HepG2 (cell line): Measurements from ENCODE around the gene TDP2. TPM values are rescaled to one million over a fixed set of nuclear protein-coding genes. Genes with fewer than 3 reads are reported as not detected.
A peak's percentile ranks its signal among the peaks of the same experiment; 100 is the strongest.

Experiments used
- AGO2 ChIP-seq: fragments of 200-400 bp; formaldehyde crosslinking; optimal IDR thresholded peaks from 2 replicates; pipeline ENCODE3; 2017; ENCODE audit warnings: mild to moderate bottlenecking, low read depth, low read length, moderate library complexity
- HNRNPH1 ChIP-seq: fragments of 200-400 bp; formaldehyde crosslinking; optimal IDR thresholded peaks from 2 replicates; pipeline ENCODE3; 2017; ENCODE audit warnings: mild to moderate bottlenecking, low read depth, low read length
- MED1 ChIP-seq: sonication (generic); formaldehyde crosslinking; IDR thresholded peaks from 2 replicates; pipeline ENCODE4 v1.4.0; 2020; ENCODE audit warnings: missing genetic modification reagents
- MEF2D ChIP-seq: sonication (generic); formaldehyde crosslinking; IDR thresholded peaks from 2 replicates; pipeline ENCODE4 v1.5.1; 2020; ENCODE audit warnings: mild to moderate bottlenecking, missing genetic modification reagents
- NCOR1 ChIP-seq: fragments of 200-600 bp; sonication (generic); IDR thresholded peaks from 2 replicates; pipeline ENCODE4 v1.7.0; 2017; ENCODE audit warnings: antibody characterized with exemption, low read length, borderline replicate concordance
- NFIC ChIP-seq: IDR thresholded peaks from 2 replicates; pipeline ENCODE4 v1.6.1; 2012; ENCODE audit warnings: mild to moderate bottlenecking, low read length, inconsistent platforms
- PHB2 ChIP-seq: fragments of 450-650 bp; IDR thresholded peaks from 2 replicates; pipeline ENCODE4 v1.6.1; 2018; ENCODE audit not compliant: partially characterized antibody
- PPARG ChIP-seq: conservative IDR thresholded peaks from 2 replicates; pipeline ENCODE4 v1.6.1; 2016; ENCODE audit warnings: missing biosample characterization, missing genetic modification reagents
- RBFOX2 ChIP-seq: fragments of 200-400 bp; formaldehyde crosslinking; IDR thresholded peaks from 2 replicates; pipeline ENCODE4 v1.6.1; 2017; ENCODE audit warnings: low read depth, mild to moderate bottlenecking, low read length
- TBX3 ChIP-seq: fragments of 450-650 bp; IDR thresholded peaks from 2 replicates; pipeline ENCODE4 v1.6.1; 2017; ENCODE audit warnings: antibody characterized with exemption, mild to moderate bottlenecking, inconsistent platforms, borderline replicate concordance
- ZC3H13 ChIP-seq: sonication (generic); formaldehyde crosslinking; IDR thresholded peaks from 2 replicates; pipeline ENCODE4 v1.8.1; 2023; ENCODE audit warnings: mild to moderate bottlenecking, missing genetic modification reagents, moderate library complexity
- ZNF121 ChIP-seq: sonication (generic); formaldehyde crosslinking; IDR thresholded peaks from 2 replicates; pipeline ENCODE4 v1.5.0; 2020; ENCODE audit warnings: mild to moderate bottlenecking, missing genetic modification reagents
- ZNF44 ChIP-seq: sonication (generic); formaldehyde crosslinking; IDR thresholded peaks from 2 replicates; pipeline ENCODE4 v1.5.1; 2020; ENCODE audit warnings: mild to moderate bottlenecking, missing genetic modification reagents
- ZNF550 ChIP-seq: sonication (generic); formaldehyde crosslinking; IDR thresholded peaks from 2 replicates; pipeline ENCODE4 v1.4.0; 2020; ENCODE audit warnings: mild to moderate bottlenecking, missing genetic modification reagents, borderline replicate concordance
- ZNF660 ChIP-seq: sonication (generic); formaldehyde crosslinking; IDR thresholded peaks from 2 replicates; pipeline ENCODE4 v1.5.1; 2020; ENCODE audit warnings: mild to moderate bottlenecking, low read depth, missing genetic modification reagents, borderline replicate concordance
- ZNF839 ChIP-seq: sonication (generic); formaldehyde crosslinking; IDR thresholded peaks from 2 replicates; pipeline ENCODE4 v1.4.0; 2020; ENCODE audit warnings: missing genetic modification reagents, mild to moderate bottlenecking, borderline replicate concordance
- polyA plus RNA-seq, 8 experiments: library from polyadenylated mRNA; depleted of rRNA in 3 of 8; stranded (reverse) in 7 of 8; unstranded in 1 of 8; fragments of >200 nt; fragmentation: Illumina TruSeq in 4 of 8; extraction: Trizol in 4 of 8; gene quantifications; 2 replicates each; pipeline versions ENCODE4 v1.2.1 to v1.2.3, GENCODE V29; 2011 to 2016; ENCODE audit warnings: low read depth in 4 of 8, missing spikeins in 1 of 8, mixed read lengths in 1 of 8; ENCODE audit not compliant: insufficient read depth in 1 of 8
- total RNA-seq, 5 experiments: library from RNA; depleted of rRNA; stranded (reverse); fragments of >200 nt; fragmentation: Illumina TruSeq; extraction: Trizol; gene quantifications; 2 replicates each; pipeline ENCODE4 v1.2.3, GENCODE V29; 2016; ENCODE audit warnings: low read depth in 1 of 5
- TF ChIP-seq, protein P1 (sequence below): sonication (generic); formaldehyde crosslinking; conservative IDR thresholded peaks from 2 replicates; pipeline ENCODE4 v1.8.1; 2023; ENCODE audit warnings: missing genetic modification reagents

Gene TDP2
- total and polyA plus RNA-seq, 2 of the 13 experiments (the other 11 are each of a cell fraction or from before 2014, with no cell fraction given): 30.5 to 42.6 TPM

DNA sequence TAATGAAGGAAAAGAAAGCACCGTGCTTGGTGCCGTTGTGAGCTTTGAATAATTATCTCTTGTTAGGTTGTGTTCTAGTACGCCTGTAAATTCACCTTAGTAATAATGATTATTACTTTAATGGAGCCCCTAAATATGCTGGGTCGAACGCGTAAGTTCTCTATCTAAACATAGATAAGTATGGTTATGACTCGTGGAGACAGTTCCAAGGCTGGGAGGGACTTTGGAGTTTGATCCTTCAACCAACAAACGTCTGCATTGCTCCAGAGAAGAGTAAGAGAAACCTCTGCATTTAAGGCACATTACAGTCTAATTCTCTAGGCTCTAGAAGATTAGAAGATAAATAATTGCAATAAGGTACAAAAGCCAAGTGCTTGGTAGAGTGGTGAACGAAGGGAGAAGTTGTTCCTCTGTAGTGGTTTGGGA, 692 bp upstream of the TDP2 start (continued):
- no peak for TF ChIP-seq ZNF660 (CRISPR knock-in tag)
- no peak for TF ChIP-seq ZNF839 (CRISPR knock-in tag)
- no peak for TF ChIP-seq PPARG (CRISPR knock-in tag)
- TF ChIP-seq MED1 (CRISPR knock-in tag): no peak
- TF ChIP-seq, protein P1, sequence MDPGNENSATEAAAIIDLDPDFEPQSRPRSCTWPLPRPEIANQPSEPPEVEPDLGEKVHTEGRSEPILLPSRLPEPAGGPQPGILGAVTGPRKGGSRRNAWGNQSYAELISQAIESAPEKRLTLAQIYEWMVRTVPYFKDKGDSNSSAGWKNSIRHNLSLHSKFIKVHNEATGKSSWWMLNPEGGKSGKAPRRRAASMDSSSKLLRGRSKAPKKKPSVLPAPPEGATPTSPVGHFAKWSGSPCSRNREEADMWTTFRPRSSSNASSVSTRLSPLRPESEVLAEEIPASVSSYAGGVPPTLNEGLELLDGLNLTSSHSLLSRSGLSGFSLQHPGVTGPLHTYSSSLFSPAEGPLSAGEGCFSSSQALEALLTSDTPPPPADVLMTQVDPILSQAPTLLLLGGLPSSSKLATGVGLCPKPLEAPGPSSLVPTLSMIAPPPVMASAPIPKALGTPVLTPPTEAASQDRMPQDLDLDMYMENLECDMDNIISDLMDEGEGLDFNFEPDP (CRISPR knock-in tag): no peak
- no peak for TF ChIP-seq TBX3
- 0 out of 2 replicates have a peak, but pooled peaks have one; percentile 14 for TF ChIP-seq ZC3H13 (CRISPR knock-in tag)
- no peak for TF ChIP-seq AGO2
- TF ChIP-seq NCOR1: peak; percentile 92
- TF ChIP-seq PHB2: no peak
- no peak for TF ChIP-seq MEF2D
- TF ChIP-seq ZNF550 (CRISPR knock-in tag): no peak
- peak; percentile 64; the same call in 1 of the 2 replicates for TF ChIP-seq NFIC
- no peak; the same call in 1 of the 2 replicates for TF ChIP-seq ZNF121 (CRISPR knock-in tag)
- TF ChIP-seq HNRNPH1: no peak
- TF ChIP-seq ZNF44 (CRISPR knock-in tag): no peak
- no peak for TF ChIP-seq RBFOX2
